Activated CD4-positive, alpha-beta T cell treated with anti-CD3 and anti-CD28 coated beads, Interleukin-2, amount 10 ng/mL, durations not matched to agents 24 days and 14 days (primary cell): ENCODE measurements around the gene PAX7. TPM values are rescaled to one million over a fixed set of nuclear protein-coding genes. Genes with fewer than 3 reads are reported as not detected.
"Not testable (repeated sequence)": the region's sequence is repeated elsewhere in the genome, so short reads cannot be mapped to it uniquely, and the experiment has no call there.

Experiments
- DNase-seq: peaks from one replicate; pipeline ENCODE4 v3.0.0; 2022
- H3K27ac Mint-ChIP-seq: one replicate; pipeline ENCODE4 v1.8.0; 2022; ENCODE audit warnings: mild to moderate bottlenecking, mixed read lengths
- H3K27me3 Mint-ChIP-seq: one replicate; pipeline ENCODE4 v1.8.0; 2022; ENCODE audit warnings: mixed read lengths
- H3K36me3 Mint-ChIP-seq: one replicate; pipeline ENCODE4 v1.8.0; 2022; ENCODE audit warnings: low read depth, mild to moderate bottlenecking, mixed read lengths
- H3K4me1 Mint-ChIP-seq: one replicate; pipeline ENCODE4 v1.8.0; 2021; ENCODE audit warnings: mixed read lengths
- H3K4me3 Mint-ChIP-seq: one replicate; pipeline ENCODE4 v1.8.0; 2022; ENCODE audit warnings: mild to moderate bottlenecking, moderate library complexity, mixed read lengths
- H3K9me3 Mint-ChIP-seq: one replicate; pipeline ENCODE4 v1.8.0; 2021; ENCODE audit warnings: mixed read lengths
- intact Hi-C: fragments of 100-400 bp; cut with micrococcal nuclease; formaldehyde crosslinking; loops from one replicate; pipeline ENCODE4 v1.15.1; 2023
- total RNA-seq: library from RNA; stranded (reverse); gene quantifications from 2 replicates; pipeline ENCODE4 v1.2.3, GENCODE V29; 2022

The PAX7 gene
- total RNA-seq, 1 donor from 2014 or later: not detected

DNA sequence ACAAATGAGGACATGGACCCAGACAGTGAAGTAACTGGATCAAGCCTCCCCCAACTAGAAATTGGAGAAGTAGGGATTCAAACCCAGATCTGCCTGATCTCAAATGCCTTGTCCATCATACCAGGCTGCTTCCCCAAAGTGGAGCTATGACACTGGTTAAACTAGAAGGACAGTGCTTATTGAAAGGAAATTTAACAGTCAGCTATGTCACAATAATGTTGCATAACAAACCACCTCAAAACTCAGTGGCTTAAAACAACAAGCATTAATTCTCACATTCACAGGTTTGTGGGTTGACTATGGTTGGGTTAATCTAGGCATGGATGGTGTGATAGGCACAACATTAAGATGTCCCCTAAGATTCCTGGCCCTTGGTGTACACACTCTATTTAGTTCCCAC lies 121.8 kb downstream of the PAX7 start:
- H3K4me3 Mint-ChIP-seq: no peak overlapping the region
- DNase-seq: no peak
- intact Hi-C loops: no loop called here
- no peaks in the 10 kb centered on the region for H3K4me1 Mint-ChIP-seq
- peaks cover 6% of the 10 kb centered on the region for H3K27me3 Mint-ChIP-seq
- peaks cover 12% of the 10 kb centered on the region for H3K9me3 Mint-ChIP-seq
- H3K27ac Mint-ChIP-seq: no peak overlapping the region
- H3K36me3 Mint-ChIP-seq: no peaks in the 10 kb centered on the region

DNA sequence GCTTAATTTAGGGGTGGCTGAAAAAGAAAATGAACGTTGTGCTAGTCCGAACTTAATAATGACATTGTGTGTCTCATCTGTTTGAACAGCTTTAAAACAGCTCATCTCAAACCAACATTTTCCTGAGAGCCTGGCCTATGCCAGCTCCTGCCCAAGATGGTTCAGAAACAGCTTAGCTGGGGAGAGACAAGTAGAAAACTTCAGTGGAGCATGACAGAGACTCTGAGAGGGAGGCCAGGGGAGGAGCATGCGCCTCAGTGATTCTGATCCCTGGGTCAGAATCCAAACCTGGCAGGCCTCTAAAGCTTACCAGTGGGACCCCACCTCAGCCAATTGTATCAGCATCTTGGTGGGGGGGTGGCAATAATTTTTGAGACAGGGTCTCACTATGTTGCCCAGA lies 129.5 kb downstream of the PAX7 start:
- Mint-ChIP-seq H3K4me3 (no peak overlapping the region), H3K36me3 (no peaks in the 10 kb centered on the region), H3K27ac (no peak overlapping the region), H3K9me3 (no peaks in the 10 kb centered on the region), H3K4me1 (no peaks in the 10 kb centered on the region), H3K27me3 (peaks cover 5% of the 10 kb centered on the region)
- intact Hi-C loops: no loop called here
- DNase-seq: no peak

- Mint-ChIP-seq H3K27me3 (peaks cover 7% of the 10 kb centered on the region), H3K27ac (no peak overlapping the region), H3K9me3 (no peaks in the 10 kb centered on the region), H3K36me3 (no peaks in the 10 kb centered on the region), H3K4me1 (no peaks in the 10 kb centered on the region), H3K4me3 (no peak overlapping the region)
- intact Hi-C loops: no loop called here
- no peak for DNase-seq
Observed at GRCh38 chr1:18761948-18762840, 131.5 kb downstream of the PAX7 start.

- H3K36me3 Mint-ChIP-seq: no peaks in the 10 kb centered on the region
- intact Hi-C loops: no loop called here
- H3K27me3 Mint-ChIP-seq: peaks cover 7% of the 10 kb centered on the region
- no peak overlapping the region for H3K27ac Mint-ChIP-seq
- no peaks in the 10 kb centered on the region for H3K4me1 Mint-ChIP-seq
- H3K9me3 Mint-ChIP-seq: no peaks in the 10 kb centered on the region
- H3K4me3 Mint-ChIP-seq: no peak overlapping the region
- no peak for DNase-seq
Observed at GRCh38 chr1:18764362-18764761, 133.7 kb downstream of the PAX7 start.

DNA sequence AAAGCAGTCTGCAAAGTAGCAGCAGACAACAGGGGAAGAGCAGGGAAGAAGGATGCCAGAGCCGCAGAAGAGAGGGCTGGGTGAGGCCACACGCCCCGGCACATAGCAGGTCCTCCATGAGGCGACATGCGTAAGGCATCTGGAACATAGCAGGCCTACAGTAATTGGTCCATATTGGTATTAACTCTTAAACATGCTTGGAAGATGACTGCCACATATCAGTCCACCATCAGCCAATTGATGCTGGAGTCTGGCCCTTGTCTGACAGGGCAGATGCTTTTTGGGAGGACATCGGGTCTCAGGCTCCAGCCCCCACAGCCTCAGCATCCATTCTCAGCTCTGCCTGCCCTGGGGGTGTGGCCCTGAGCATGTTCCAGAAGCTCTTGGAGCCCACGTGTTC lies 135.1 kb downstream of the PAX7 start:
- H3K9me3 Mint-ChIP-seq: no peaks in the 10 kb centered on the region
- H3K4me3 Mint-ChIP-seq: no peak overlapping the region
- H3K27ac Mint-ChIP-seq: no peak overlapping the region
- H3K4me1 Mint-ChIP-seq: no peaks in the 10 kb centered on the region
- H3K27me3 Mint-ChIP-seq: peaks cover 9% of the 10 kb centered on the region
- intact Hi-C loops: no loop called here
- H3K36me3 Mint-ChIP-seq: no peaks in the 10 kb centered on the region
- DNase-seq: no peak

DNA sequence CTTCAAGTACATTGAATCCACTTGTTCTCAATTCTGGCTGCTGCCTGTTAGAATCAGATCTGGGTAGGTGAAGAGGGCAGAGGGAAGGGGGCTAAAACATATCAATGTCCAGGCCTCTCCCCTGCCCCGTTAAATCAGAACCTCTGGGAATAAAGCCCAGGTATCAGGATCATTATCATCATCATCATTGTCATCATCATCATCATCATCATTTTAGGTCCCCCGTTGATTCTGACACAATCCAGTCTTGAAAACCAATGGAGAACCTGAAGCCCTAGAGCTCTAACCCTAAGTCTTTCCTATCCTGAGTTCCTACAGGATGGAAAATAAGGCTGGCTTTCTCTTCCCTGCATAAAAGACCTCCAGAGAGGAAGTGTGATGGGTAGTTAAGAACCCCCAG lies 135.7 kb downstream of the PAX7 start:
- no peaks in the 10 kb centered on the region for H3K9me3 Mint-ChIP-seq
- no peak overlapping the region for H3K4me3 Mint-ChIP-seq
- intact Hi-C loops: no loop called here
- no peak overlapping the region for H3K27ac Mint-ChIP-seq
- no peaks in the 10 kb centered on the region for H3K36me3 Mint-ChIP-seq
- no peak for DNase-seq
- peaks cover 11% of the 10 kb centered on the region for H3K27me3 Mint-ChIP-seq
- no peaks in the 10 kb centered on the region for H3K4me1 Mint-ChIP-seq

DNA sequence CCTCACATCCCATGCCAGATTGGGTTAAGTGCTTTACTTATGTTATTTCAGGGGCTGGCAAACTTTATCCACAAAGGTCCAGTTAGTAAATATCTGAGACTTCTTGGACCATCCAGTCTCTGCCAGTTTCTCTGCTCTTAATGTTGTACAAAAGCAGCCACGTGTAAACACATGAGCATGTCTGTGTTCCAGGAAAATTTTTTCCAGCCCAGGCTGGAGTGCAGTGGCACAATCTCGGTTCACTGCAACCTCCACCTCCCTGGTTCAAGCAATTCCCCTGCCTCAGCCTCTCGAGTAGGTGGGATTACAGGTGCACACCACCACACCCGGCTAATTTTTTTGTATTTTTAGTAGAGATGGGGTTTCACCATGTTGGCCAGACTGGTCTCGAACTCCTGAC lies 136.9 kb downstream of the PAX7 start:
- DNase-seq, H3K27ac Mint-ChIP-seq, H3K4me3 Mint-ChIP-seq, H3K36me3 Mint-ChIP-seq, H3K9me3 Mint-ChIP-seq, H3K4me1 Mint-ChIP-seq, intact Hi-C loops: not testable (repeated sequence)
- peaks cover 12% of the 10 kb centered on the region for H3K27me3 Mint-ChIP-seq

- H3K36me3 Mint-ChIP-seq: no peaks in the 10 kb centered on the region
- peaks cover 14% of the 10 kb centered on the region for H3K27me3 Mint-ChIP-seq
- DNase-seq: no peak
- no peaks in the 10 kb centered on the region for H3K4me1 Mint-ChIP-seq
- intact Hi-C loops: no loop called here
- H3K9me3 Mint-ChIP-seq: no peaks in the 10 kb centered on the region
- H3K27ac Mint-ChIP-seq: no peak overlapping the region
- no peak overlapping the region for H3K4me3 Mint-ChIP-seq
Observed at GRCh38 chr1:18768086-18768485, 137.4 kb downstream of the PAX7 start.

DNA sequence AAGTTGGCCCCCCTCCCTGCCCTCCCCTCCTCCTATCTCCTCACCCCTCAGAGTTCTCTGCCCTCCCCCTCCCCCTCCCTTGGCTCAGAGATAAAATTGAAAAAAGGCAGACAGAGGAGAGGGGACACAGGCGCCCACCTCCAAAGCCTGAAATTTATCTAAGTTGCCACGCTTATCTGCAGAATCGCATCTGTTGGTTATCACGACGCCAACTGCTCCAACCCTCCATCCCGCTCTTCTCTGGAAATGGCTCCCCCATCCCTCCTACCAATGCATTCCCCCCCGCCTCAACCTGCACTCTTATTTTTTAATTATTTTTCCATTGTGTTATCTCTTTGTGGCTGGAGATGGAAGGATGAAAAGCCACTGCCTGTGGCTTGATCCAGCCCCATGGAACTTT lies 138.5 kb downstream of the PAX7 start:
- Mint-ChIP-seq H3K27me3 (peaks cover 18% of the 10 kb centered on the region), H3K4me1 (no peaks in the 10 kb centered on the region), H3K36me3 (no peaks in the 10 kb centered on the region), H3K27ac (no peak overlapping the region), H3K4me3 (no peak overlapping the region), H3K9me3 (no peaks in the 10 kb centered on the region)
- intact Hi-C loops: no loop called here
- DNase-seq: no peak

DNA sequence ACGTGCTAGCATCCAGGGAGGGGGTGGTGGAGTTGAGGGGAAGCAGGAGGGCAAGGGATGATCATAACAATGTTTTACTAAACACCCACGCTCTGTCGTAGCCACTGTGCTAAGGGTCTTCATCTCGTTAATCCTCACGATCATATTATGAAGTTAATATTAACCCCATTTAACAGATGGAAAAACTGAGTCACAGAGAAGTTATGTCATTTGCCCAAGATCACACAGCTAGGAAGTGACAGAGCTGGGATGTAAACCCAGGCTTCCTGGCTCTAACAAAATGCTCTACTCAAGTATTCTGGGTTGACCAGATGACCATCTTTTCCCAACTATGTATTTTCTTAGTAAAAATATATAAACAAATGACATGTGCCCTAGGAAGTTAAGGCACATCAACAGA lies 140.2 kb downstream of the PAX7 start:
- intact Hi-C loops: no loop called here
- Mint-ChIP-seq H3K4me3 (no peak overlapping the region), H3K9me3 (no peaks in the 10 kb centered on the region), H3K4me1 (no peaks in the 10 kb centered on the region), H3K27ac (no peak overlapping the region), H3K27me3 (peaks cover 18% of the 10 kb centered on the region), H3K36me3 (no peaks in the 10 kb centered on the region)
- no peak for DNase-seq

DNA sequence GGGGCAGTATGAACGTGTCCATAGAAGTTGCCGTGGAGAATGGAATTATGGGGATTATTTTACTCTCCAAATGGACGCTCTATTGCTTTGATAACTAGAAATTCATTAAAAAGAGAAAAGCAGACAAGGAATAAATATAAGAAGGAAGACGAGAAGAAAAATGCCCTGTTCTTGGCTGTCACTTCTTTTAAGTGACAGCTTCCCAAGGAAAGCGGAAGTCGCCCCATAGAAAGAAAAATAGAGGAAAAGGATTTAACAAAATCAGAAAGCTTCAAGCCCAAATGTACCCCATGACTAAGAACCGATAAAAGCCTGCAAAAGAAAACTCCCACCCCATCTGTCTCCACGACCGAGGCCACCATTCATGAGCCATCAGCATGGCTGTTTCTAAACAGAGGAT lies 143.1 kb downstream of the PAX7 start:
- H3K9me3 Mint-ChIP-seq: no peaks in the 10 kb centered on the region
- no peaks in the 10 kb centered on the region for H3K36me3 Mint-ChIP-seq
- H3K4me3 Mint-ChIP-seq: no peak overlapping the region
- intact Hi-C loops: no loop called here
- DNase-seq: no peak
- H3K4me1 Mint-ChIP-seq: no peaks in the 10 kb centered on the region
- H3K27ac Mint-ChIP-seq: no peak overlapping the region
- peaks cover 25% of the 10 kb centered on the region for H3K27me3 Mint-ChIP-seq

GRCh38 chr1:18775341-18775740 lies 144.7 kb downstream of the PAX7 start:
- Mint-ChIP-seq H3K9me3 (no peaks in the 10 kb centered on the region), H3K27me3 (peaks cover 22% of the 10 kb centered on the region), H3K27ac (no peak overlapping the region), H3K4me3 (no peak overlapping the region), H3K36me3 (no peaks in the 10 kb centered on the region), H3K4me1 (no peaks in the 10 kb centered on the region)
- DNase-seq: no peak
- intact Hi-C loops: no loop called here

GRCh38 chr1:18776777-18777176 lies 146.1 kb downstream of the PAX7 start:
- Mint-ChIP-seq H3K36me3 (no peaks in the 10 kb centered on the region), H3K27ac (no peak overlapping the region), H3K9me3 (no peaks in the 10 kb centered on the region), H3K27me3 (peaks cover 20% of the 10 kb centered on the region), H3K4me1 (no peaks in the 10 kb centered on the region), H3K4me3 (no peak overlapping the region)
- intact Hi-C loops: no loop called here
- DNase-seq: no peak

- Mint-ChIP-seq H3K4me1 (no peaks in the 10 kb centered on the region), H3K9me3 (no peaks in the 10 kb centered on the region), H3K36me3 (no peaks in the 10 kb centered on the region), H3K27ac (no peak overlapping the region), H3K4me3 (no peak overlapping the region), H3K27me3 (peaks cover 19% of the 10 kb centered on the region)
- DNase-seq: no peak
- intact Hi-C loops: no loop called here
Observed at GRCh38 chr1:18778437-18778836, 147.8 kb downstream of the PAX7 start.

DNA sequence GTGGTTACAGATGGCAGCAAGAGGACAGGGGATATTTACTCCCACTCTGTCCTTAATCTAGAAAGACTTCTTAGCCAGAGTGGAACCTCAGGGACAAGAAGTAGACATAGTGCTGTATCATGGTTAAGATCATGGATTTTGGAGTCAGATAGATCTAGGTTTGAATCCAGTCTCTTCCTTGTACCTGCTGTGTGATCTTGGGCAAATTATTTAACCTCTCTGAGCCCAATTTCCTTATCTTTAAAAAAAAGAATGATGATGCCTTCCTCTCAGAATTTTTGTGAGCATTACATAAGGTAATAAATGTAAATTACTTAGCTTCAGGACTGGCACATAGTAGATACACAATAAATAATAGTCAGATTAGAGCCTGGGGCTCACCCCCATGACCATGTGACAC lies 150.4 kb downstream of the PAX7 start:
- no peaks in the 10 kb centered on the region for H3K9me3 Mint-ChIP-seq
- H3K4me3 Mint-ChIP-seq: no peak overlapping the region
- H3K27ac Mint-ChIP-seq: no peak overlapping the region
- DNase-seq: no peak
- H3K4me1 Mint-ChIP-seq: no peaks in the 10 kb centered on the region
- intact Hi-C loops: no loop called here
- H3K36me3 Mint-ChIP-seq: no peaks in the 10 kb centered on the region
- peaks cover 18% of the 10 kb centered on the region for H3K27me3 Mint-ChIP-seq
